HepG2 (cell line): ENCODE measurements around the gene HPDL. TPM values are rescaled to one million over a fixed set of nuclear protein-coding genes. Genes with fewer than 3 reads are reported as not detected.
A peak's percentile ranks its signal among the peaks of the same experiment; 100 is the strongest.

ENCODE experiments used
- CAMTA2 ChIP-seq: sonication (generic); formaldehyde crosslinking; IDR thresholded peaks from 2 replicates; pipeline ENCODE4 v1.4.0; 2020; ENCODE audit warnings: mild to moderate bottlenecking, missing genetic modification reagents, borderline replicate concordance
- IRF2 ChIP-seq: IDR thresholded peaks from 2 replicates; pipeline ENCODE4 v1.6.1; 2018; ENCODE audit warnings: missing genetic modification reagents, missing compliant biosample characterization
- SPEN ChIP-seq: sonication (generic); formaldehyde crosslinking; IDR thresholded peaks from 2 replicates; pipeline ENCODE4 v1.5.1; 2020; ENCODE audit warnings: low read depth, mild to moderate bottlenecking, missing genetic modification reagents
- SYNCRIP ChIP-seq: fragments of 200-400 bp; formaldehyde crosslinking; IDR thresholded peaks from 2 replicates; pipeline ENCODE4 v1.6.1; 2018; ENCODE audit warnings: mild to moderate bottlenecking, low read depth, low read length; ENCODE audit not compliant: insufficient read depth
- THAP9 ChIP-seq: sonication (generic); formaldehyde crosslinking; IDR thresholded peaks from 2 replicates; pipeline ENCODE4; 2020; ENCODE audit warnings: missing genetic modification reagents, mild to moderate bottlenecking, borderline replicate concordance
- ZNF180 ChIP-seq: sonication (generic); formaldehyde crosslinking; IDR thresholded peaks from 2 replicates; pipeline ENCODE4 v1.4.0; 2020; ENCODE audit warnings: low read depth, missing genetic modification reagents, borderline replicate concordance
- ZNF205 ChIP-seq: IDR thresholded peaks from 2 replicates; pipeline ENCODE4 v1.6.1; 2018; ENCODE audit warnings: missing biosample characterization, missing genetic modification reagents
- ZNF280B ChIP-seq: sonication (generic); formaldehyde crosslinking; IDR thresholded peaks from 2 replicates; pipeline ENCODE4 v1.5.0; 2020; ENCODE audit warnings: missing genetic modification reagents, mild to moderate bottlenecking, borderline replicate concordance
- ZNF564 ChIP-seq: sonication (generic); formaldehyde crosslinking; IDR thresholded peaks from 2 replicates; pipeline ENCODE4 v1.8.1; 2023; ENCODE audit warnings: mild to moderate bottlenecking, missing genetic modification reagents
- ZNF660 ChIP-seq: sonication (generic); formaldehyde crosslinking; IDR thresholded peaks from 2 replicates; pipeline ENCODE4 v1.5.1; 2020; ENCODE audit warnings: mild to moderate bottlenecking, low read depth, missing genetic modification reagents, borderline replicate concordance
- ZNF672 ChIP-seq: sonication (generic); formaldehyde crosslinking; IDR thresholded peaks from 2 replicates; pipeline ENCODE4 v1.8.1; 2022; ENCODE audit warnings: missing genetic modification reagents
- ZSCAN29 ChIP-seq: sonication (generic); formaldehyde crosslinking; conservative IDR thresholded peaks from 2 replicates; pipeline ENCODE4 v1.4.0; 2020; ENCODE audit warnings: mild to moderate bottlenecking, missing genetic modification reagents
- polyA plus RNA-seq, 8 experiments: library from polyadenylated mRNA; depleted of rRNA in 3 of 8; stranded (reverse) in 7 of 8; unstranded in 1 of 8; fragments of >200 nt; fragmentation: Illumina TruSeq in 4 of 8; extraction: Trizol in 4 of 8; gene quantifications; 2 replicates each; pipeline versions ENCODE4 v1.2.1 to v1.2.3, GENCODE V29; 2011 to 2016; ENCODE audit warnings: low read depth in 4 of 8, missing spikeins in 1 of 8, mixed read lengths in 1 of 8; ENCODE audit not compliant: insufficient read depth in 1 of 8
- total RNA-seq, 5 experiments: library from RNA; depleted of rRNA; stranded (reverse); fragments of >200 nt; fragmentation: Illumina TruSeq; extraction: Trizol; gene quantifications; 2 replicates each; pipeline ENCODE4 v1.2.3, GENCODE V29; 2016; ENCODE audit warnings: low read depth in 1 of 5
- TF ChIP-seq, protein P1 (sequence below): sonication (generic); formaldehyde crosslinking; IDR thresholded peaks from 2 replicates; pipeline ENCODE4 v1.5.0; 2020; ENCODE audit warnings: mild to moderate bottlenecking, missing genetic modification reagents, borderline replicate concordance
- TF ChIP-seq, protein P2 (sequence below): IDR thresholded peaks from 2 replicates; pipeline ENCODE4 v1.6.1; 2018; ENCODE audit warnings: missing genetic modification reagents, mild to moderate bottlenecking, missing compliant biosample characterization
- TF ChIP-seq, protein P3 (sequence below): IDR thresholded peaks from 2 replicates; pipeline ENCODE4 v1.6.1; 2016; ENCODE audit warnings: low read depth, borderline replicate concordance
- TF ChIP-seq, protein P4 (sequence below): sonication (generic); formaldehyde crosslinking; IDR thresholded peaks from 2 replicates; pipeline ENCODE4 v1.9.0; 2021; ENCODE audit warnings: missing genetic modification reagents, borderline replicate concordance

The HPDL gene
- total and polyA plus RNA-seq, 2 of the 13 experiments (the other 11 are each of a cell fraction or from before 2014, with no cell fraction given), result not detected

DNA sequence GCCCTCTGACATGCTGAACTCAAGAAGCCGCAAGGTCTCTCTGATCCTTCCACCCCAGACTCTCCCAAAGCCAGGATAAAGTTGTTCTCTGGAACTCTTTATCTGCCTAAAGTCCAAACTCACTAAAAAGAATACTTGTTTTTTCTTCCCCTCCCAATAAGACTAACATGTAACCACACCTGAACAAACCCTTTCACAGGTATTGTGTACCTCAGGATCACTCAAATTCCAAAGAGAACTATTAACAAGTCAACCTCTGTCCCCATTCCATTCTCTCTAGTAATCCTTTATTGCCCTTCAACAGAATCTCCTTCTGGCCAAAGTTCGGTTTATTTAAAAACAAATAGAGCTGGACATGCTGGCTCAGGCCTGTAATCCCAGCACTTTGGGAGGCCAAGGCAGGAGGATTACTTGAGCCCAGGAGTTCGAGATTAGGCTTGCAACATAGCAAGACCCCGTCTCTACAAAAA is 9.2 kb downstream of the HPDL start (continued):
- TF ChIP-seq, protein P1, sequence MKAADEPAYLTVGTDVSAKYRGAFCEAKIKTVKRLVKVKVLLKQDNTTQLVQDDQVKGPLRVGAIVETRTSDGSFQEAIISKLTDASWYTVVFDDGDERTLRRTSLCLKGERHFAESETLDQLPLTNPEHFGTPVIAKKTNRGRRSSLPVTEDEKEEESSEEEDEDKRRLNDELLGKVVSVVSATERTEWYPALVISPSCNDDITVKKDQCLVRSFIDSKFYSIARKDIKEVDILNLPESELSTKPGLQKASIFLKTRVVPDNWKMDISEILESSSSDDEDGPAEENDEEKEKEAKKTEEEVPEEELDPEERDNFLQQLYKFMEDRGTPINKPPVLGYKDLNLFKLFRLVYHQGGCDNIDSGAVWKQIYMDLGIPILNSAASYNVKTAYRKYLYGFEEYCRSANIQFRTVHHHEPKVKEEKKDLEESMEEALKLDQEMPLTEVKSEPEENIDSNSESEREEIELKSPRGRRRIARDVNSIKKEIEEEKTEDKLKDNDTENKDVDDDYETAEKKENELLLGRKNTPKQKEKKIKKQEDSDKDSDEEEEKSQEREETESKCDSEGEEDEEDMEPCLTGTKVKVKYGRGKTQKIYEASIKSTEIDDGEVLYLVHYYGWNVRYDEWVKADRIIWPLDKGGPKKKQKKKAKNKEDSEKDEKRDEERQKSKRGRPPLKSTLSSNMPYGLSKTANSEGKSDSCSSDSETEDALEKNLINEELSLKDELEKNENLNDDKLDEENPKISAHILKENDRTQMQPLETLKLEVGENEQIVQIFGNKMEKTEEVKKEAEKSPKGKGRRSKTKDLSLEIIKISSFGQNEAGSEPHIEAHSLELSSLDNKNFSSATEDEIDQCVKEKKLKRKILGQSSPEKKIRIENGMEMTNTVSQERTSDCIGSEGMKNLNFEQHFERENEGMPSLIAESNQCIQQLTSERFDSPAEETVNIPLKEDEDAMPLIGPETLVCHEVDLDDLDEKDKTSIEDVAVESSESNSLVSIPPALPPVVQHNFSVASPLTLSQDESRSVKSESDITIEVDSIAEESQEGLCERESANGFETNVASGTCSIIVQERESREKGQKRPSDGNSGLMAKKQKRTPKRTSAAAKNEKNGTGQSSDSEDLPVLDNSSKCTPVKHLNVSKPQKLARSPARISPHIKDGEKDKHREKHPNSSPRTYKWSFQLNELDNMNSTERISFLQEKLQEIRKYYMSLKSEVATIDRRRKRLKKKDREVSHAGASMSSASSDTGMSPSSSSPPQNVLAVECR, result no peak
- TF ChIP-seq THAP9 (no peak), CAMTA2 (CRISPR knock-in tag) (no peak), IRF2 (CRISPR knock-in tag) (peak; percentile 16; the same call in 1 of the 2 replicates), SPEN (CRISPR knock-in tag) (no peak), SYNCRIP (no peak), ZNF180 (CRISPR knock-in tag) (no peak), ZNF205 (CRISPR knock-in tag) (no peak; the same call in 1 of the 2 replicates), ZNF672 (CRISPR knock-in tag) (no peak), ZNF280B (CRISPR knock-in tag) (no peak), ZNF564 (CRISPR knock-in tag) (no peak), ZSCAN29 (CRISPR knock-in tag) (peak; percentile 55; the same call in 1 of the 2 replicates), ZNF660 (no peak)
- TF ChIP-seq, protein P2, sequence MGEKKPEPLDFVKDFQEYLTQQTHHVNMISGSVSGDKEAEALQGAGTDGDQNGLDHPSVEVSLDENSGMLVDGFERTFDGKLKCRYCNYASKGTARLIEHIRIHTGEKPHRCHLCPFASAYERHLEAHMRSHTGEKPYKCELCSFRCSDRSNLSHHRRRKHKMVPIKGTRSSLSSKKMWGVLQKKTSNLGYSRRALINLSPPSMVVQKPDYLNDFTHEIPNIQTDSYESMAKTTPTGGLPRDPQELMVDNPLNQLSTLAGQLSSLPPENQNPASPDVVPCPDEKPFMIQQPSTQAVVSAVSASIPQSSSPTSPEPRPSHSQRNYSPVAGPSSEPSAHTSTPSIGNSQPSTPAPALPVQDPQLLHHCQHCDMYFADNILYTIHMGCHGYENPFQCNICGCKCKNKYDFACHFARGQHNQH, result peak; percentile 36; the same call in 1 of the 2 replicates
- TF ChIP-seq, protein P3, sequence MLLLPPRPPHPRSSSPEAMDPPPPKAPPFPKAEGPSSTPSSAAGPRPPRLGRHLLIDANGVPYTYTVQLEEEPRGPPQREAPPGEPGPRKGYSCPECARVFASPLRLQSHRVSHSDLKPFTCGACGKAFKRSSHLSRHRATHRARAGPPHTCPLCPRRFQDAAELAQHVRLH (CRISPR knock-in tag), result no peak
- TF ChIP-seq, protein P4, sequence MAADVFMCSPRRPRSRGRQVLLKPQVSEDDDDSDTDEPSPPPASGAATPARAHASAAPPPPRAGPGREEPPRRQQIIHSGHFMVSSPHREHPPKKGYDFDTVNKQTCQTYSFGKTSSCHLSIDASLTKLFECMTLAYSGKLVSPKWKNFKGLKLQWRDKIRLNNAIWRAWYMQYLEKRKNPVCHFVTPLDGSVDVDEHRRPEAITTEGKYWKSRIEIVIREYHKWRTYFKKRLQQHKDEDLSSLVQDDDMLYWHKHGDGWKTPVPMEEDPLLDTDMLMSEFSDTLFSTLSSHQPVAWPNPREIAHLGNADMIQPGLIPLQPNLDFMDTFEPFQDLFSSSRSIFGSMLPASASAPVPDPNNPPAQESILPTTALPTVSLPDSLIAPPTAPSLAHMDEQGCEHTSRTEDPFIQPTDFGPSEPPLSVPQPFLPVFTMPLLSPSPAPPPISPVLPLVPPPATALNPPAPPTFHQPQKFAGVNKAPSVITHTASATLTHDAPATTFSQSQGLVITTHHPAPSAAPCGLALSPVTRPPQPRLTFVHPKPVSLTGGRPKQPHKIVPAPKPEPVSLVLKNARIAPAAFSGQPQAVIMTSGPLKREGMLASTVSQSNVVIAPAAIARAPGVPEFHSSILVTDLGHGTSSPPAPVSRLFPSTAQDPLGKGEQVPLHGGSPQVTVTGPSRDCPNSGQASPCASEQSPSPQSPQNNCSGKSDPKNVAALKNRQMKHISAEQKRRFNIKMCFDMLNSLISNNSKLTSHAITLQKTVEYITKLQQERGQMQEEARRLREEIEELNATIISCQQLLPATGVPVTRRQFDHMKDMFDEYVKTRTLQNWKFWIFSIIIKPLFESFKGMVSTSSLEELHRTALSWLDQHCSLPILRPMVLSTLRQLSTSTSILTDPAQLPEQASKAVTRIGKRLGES (CRISPR knock-in tag), result no peak
